Measurements from ENCODE around the gene SEMA6B. TPM values are rescaled to one million over a fixed set of nuclear protein-coding genes. Genes with fewer than 3 reads are reported as not detected.

The SEMA6B gene
- total and polyA plus RNA-seq, 4 experiments from 2014 or later = 2.4 to 2.7 TPM; not detected in 2

GRCh38 chr19:4500841-4501591, 58.5 kb downstream of the SEMA6B start:
- Histone ChIP-seq H3K4me1 (ENCODE audit: insufficient read depth, low read length) (no peaks in the 10 kb centered on the region), H3K36me3 (ENCODE audit: insufficient read depth, low read length) (peaks cover 6% of the 10 kb centered on the region), H3K27me3 (ENCODE audit: insufficient read depth, low read length) (no peaks in the 10 kb centered on the region), H3K27ac (ENCODE audit: low read depth, low read length) (no peak overlapping the region), H3K9me3 (ENCODE audit: control insufficient read depth in 1 of 2, low read length in 2 of 2) (no peaks in the 10 kb centered on the region), H3K4me3 (ENCODE audit: low read length in 2 of 2) (no peak overlapping the region)
- Mint-ChIP-seq H3K9me3 (no peaks in the 10 kb centered on the region), H3K36me3 (peaks cover 8 to 15% of the 10 kb centered on the region in 2 donors), H3K27me3 (no peaks in the 10 kb centered on the region), H3K27ac (no peak overlapping the region), H3K4me1 (no peaks in the 10 kb centered on the region), H3K4me3 (no peak overlapping the region)
- ChIA-PET CTCF (ENCODE audit: partially characterized antibody) (interaction anchor here (1.7 kb wide), 1 partner anchor 22 kb away, joined by 4 read pairs; no protein-coding TSS in a partner anchor), POLR2A (ENCODE audit: partially characterized antibody) (no interaction called here)
- DNase-seq = no peak
- intact Hi-C loops (cut with micrococcal nuclease) = no loop called here

GRCh38 chr19:4499855-4500254, 59.6 kb downstream of the SEMA6B start:
- no peak overlapping the region for H3K4me3 Mint-ChIP-seq
- POLR2A ChIA-PET (ENCODE audit: partially characterized antibody) = no interaction called here

DNA sequence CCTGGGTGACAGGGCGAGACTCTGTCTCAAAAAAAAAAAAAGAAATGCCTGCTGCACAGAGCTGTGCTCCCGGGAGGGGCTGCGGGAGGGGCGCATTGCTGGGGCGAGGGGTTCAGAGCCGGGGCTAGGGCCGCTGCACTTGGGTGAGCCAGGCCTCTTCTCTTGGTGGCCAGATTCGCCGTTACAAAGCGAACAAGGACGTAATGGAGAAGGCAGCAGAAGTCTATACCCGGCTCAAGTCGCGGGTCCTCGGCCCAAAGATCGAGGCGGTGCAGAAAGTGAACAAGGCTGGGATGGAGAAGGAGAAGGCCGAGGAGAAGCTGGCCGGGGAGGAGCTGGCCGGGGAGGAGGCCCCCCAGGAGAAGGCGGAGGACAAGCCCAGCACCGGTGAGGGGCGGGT, 60.2 kb downstream of the SEMA6B start:
- H3K4me3 ChIP-seq (ENCODE audit: low read length in 2 of 2) = no peak overlapping the region
- Mint-ChIP-seq H3K9me3 (no peaks in the 10 kb centered on the region), H3K4me1 (no peaks in the 10 kb centered on the region), H3K36me3 (peaks cover 8 to 25% of the 10 kb centered on the region in 2 donors), H3K4me3 (no peak overlapping the region), H3K27ac (no peak overlapping the region), H3K27me3 (no peaks in the 10 kb centered on the region)
- no peaks in the 10 kb centered on the region for H3K4me1 ChIP-seq (ENCODE audit: insufficient read depth, low read length)
- no peak for DNase-seq
- H3K9me3 ChIP-seq (ENCODE audit: control insufficient read depth in 1 of 2, low read length in 2 of 2) = no peaks in the 10 kb centered on the region
- POLR2A ChIA-PET (ENCODE audit: partially characterized antibody) = no interaction called here
- no peaks in the 10 kb centered on the region for H3K27me3 ChIP-seq (ENCODE audit: insufficient read depth, low read length)
- H3K27ac ChIP-seq (ENCODE audit: low read depth, low read length) = no peak overlapping the region
- H3K36me3 ChIP-seq (ENCODE audit: insufficient read depth, low read length) = peaks cover 11% of the 10 kb centered on the region
- intact Hi-C loops (cut with micrococcal nuclease) = no loop called here
- CTCF ChIA-PET (ENCODE audit: partially characterized antibody) = no interaction called here

More at GRCh38 chr19:4499855-4500254, 59.6 kb downstream of the SEMA6B start:
- H3K9me3 Mint-ChIP-seq = no peaks in the 10 kb centered on the region
- Histone ChIP-seq H3K36me3 (ENCODE audit: insufficient read depth, low read length) (peaks cover 6% of the 10 kb centered on the region), H3K4me1 (ENCODE audit: insufficient read depth, low read length) (no peaks in the 10 kb centered on the region), H3K27ac (ENCODE audit: low read depth, low read length) (no peak overlapping the region), H3K27me3 (ENCODE audit: insufficient read depth, low read length) (no peaks in the 10 kb centered on the region), H3K4me3 (ENCODE audit: low read length in 2 of 2) (no peak overlapping the region), H3K9me3 (ENCODE audit: control insufficient read depth in 1 of 2, low read length in 2 of 2) (no peaks in the 10 kb centered on the region)
- H3K36me3 Mint-ChIP-seq = peaks cover 8 to 22% of the 10 kb centered on the region in 2 donors
- DNase-seq = no peak
- H3K27me3 Mint-ChIP-seq = no peaks in the 10 kb centered on the region
- intact Hi-C loops (cut with micrococcal nuclease) = no loop called here
- CTCF ChIA-PET (ENCODE audit: partially characterized antibody) = interaction anchor here (1.7 kb wide), 1 partner anchor 23 kb away, joined by 4 read pairs; no protein-coding TSS in a partner anchor
- H3K27ac Mint-ChIP-seq = peak overlapping the region in 1 of 7 donors; percentile 13
- no peaks in the 10 kb centered on the region for H3K4me1 Mint-ChIP-seq

DNA sequence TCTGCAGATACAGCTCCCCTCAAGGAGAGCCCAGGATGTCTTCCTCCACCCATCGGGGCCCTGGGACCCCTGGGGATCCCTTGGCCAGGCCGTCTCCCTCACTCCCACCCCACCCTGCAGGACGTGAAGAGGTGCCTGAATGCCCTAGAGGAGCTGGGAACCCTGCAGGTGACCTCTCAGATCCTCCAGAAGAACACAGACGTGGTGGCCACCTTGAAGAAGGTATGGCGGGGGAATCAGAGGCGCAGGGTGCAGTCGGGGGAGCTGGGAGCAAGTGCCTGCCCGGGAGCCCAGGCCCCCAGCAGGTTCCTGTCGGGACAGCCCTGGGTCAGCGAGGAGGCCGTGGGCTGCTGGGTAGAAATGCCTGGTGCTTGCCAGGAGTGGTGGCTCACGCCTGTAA, 60.8 kb downstream of the SEMA6B start:
- no peaks in the 10 kb centered on the region for H3K9me3 ChIP-seq (ENCODE audit: control insufficient read depth in 1 of 2, low read length in 2 of 2)
- peaks cover 13% of the 10 kb centered on the region for H3K36me3 ChIP-seq (ENCODE audit: insufficient read depth, low read length)
- Mint-ChIP-seq H3K27ac (no peak overlapping the region), H3K9me3 (no peaks in the 10 kb centered on the region), H3K27me3 (no peaks in the 10 kb centered on the region), H3K4me1 (no peaks in the 10 kb centered on the region), H3K36me3 (peaks cover 8 to 25% of the 10 kb centered on the region in 2 donors), H3K4me3 (no peak overlapping the region)
- ChIA-PET POLR2A (ENCODE audit: partially characterized antibody) (no interaction called here), CTCF (ENCODE audit: partially characterized antibody) (no interaction called here)
- DNase-seq = no peak
- H3K27ac ChIP-seq (ENCODE audit: low read depth, low read length) = no peak overlapping the region
- H3K4me3 ChIP-seq (ENCODE audit: low read length in 2 of 2) = no peak overlapping the region
- H3K4me1 ChIP-seq (ENCODE audit: insufficient read depth, low read length) = no peaks in the 10 kb centered on the region
- no peaks in the 10 kb centered on the region for H3K27me3 ChIP-seq (ENCODE audit: insufficient read depth, low read length)
- intact Hi-C loops (cut with micrococcal nuclease) = no loop called here

- Histone ChIP-seq H3K4me3 (ENCODE audit: low read length in 2 of 2) (no peak overlapping the region), H3K4me1 (ENCODE audit: insufficient read depth, low read length) (no peaks in the 10 kb centered on the region), H3K9me3 (ENCODE audit: control insufficient read depth in 1 of 2, low read length in 2 of 2) (no peaks in the 10 kb centered on the region), H3K27me3 (ENCODE audit: insufficient read depth, low read length) (no peaks in the 10 kb centered on the region), H3K36me3 (ENCODE audit: insufficient read depth, low read length) (peaks cover 21% of the 10 kb centered on the region), H3K27ac (ENCODE audit: low read depth, low read length) (no peak overlapping the region)
- intact Hi-C loops (cut with micrococcal nuclease) = no loop called here
- Mint-ChIP-seq H3K9me3 (no peaks in the 10 kb centered on the region), H3K4me1 (no peaks in the 10 kb centered on the region), H3K27ac (no peak overlapping the region), H3K27me3 (no peaks in the 10 kb centered on the region), H3K36me3 (peaks cover 8 to 25% of the 10 kb centered on the region in 2 donors), H3K4me3 (no peak overlapping the region)
- DNase-seq = no peak
- CTCF ChIA-PET (ENCODE audit: partially characterized antibody) = no interaction called here
- POLR2A ChIA-PET (ENCODE audit: partially characterized antibody) = no interaction called here
Measured at GRCh38 chr19:4497770-4498389, 61.6 kb downstream of the SEMA6B start.

DNA sequence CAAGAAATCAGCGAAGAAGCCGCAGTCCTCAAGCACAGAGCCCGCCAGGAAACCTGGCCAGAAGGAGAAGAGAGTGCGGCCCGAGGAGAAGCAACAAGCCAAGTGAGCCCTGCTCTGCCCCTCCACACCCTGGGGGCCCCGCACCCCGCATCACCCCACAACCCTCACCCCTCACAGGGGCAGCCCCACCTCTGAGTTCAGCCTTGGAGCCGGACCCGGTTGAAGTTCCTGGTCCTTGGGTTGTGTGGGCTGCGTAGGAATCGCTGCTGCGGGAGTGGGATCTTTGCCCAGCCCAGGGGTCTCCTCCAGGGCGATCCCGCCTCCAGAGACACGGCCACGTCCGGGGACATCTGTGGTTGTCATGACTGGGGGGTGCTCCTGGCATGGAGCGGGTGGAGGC, 63.2 kb downstream of the SEMA6B start:
- H3K27ac Mint-ChIP-seq = no peak overlapping the region
- H3K27me3 ChIP-seq (ENCODE audit: insufficient read depth, low read length) = no peaks in the 10 kb centered on the region
- H3K27ac ChIP-seq (ENCODE audit: low read depth, low read length) = no peak overlapping the region
- intact Hi-C loops (cut with micrococcal nuclease) = no loop called here
- no peaks in the 10 kb centered on the region for H3K4me1 Mint-ChIP-seq
- H3K4me3 Mint-ChIP-seq = no peak overlapping the region
- H3K27me3 Mint-ChIP-seq = no peaks in the 10 kb centered on the region
- H3K9me3 Mint-ChIP-seq = no peaks in the 10 kb centered on the region
- no peaks in the 10 kb centered on the region for H3K4me1 ChIP-seq (ENCODE audit: insufficient read depth, low read length)
- DNase-seq = no peak
- no peak overlapping the region for H3K4me3 ChIP-seq (ENCODE audit: low read length in 2 of 2)
- POLR2A ChIA-PET (ENCODE audit: partially characterized antibody) = no interaction called here
- peaks cover 22% of the 10 kb centered on the region for H3K36me3 ChIP-seq (ENCODE audit: insufficient read depth, low read length)
- CTCF ChIA-PET (ENCODE audit: partially characterized antibody) = no interaction called here
- H3K36me3 Mint-ChIP-seq = peaks cover 8 to 25% of the 10 kb centered on the region in 2 donors
- no peaks in the 10 kb centered on the region for H3K9me3 ChIP-seq (ENCODE audit: control insufficient read depth in 1 of 2, low read length in 2 of 2)

- Histone ChIP-seq H3K27ac (ENCODE audit: low read depth, low read length) (no peak overlapping the region), H3K36me3 (ENCODE audit: insufficient read depth, low read length) (peaks cover 22% of the 10 kb centered on the region), H3K27me3 (ENCODE audit: insufficient read depth, low read length) (no peaks in the 10 kb centered on the region), H3K9me3 (ENCODE audit: control insufficient read depth in 1 of 2, low read length in 2 of 2) (no peaks in the 10 kb centered on the region), H3K4me1 (ENCODE audit: insufficient read depth, low read length) (no peaks in the 10 kb centered on the region), H3K4me3 (ENCODE audit: low read length in 2 of 2) (no peak overlapping the region)
- DNase-seq = no peak
- no peaks in the 10 kb centered on the region for H3K9me3 Mint-ChIP-seq
- peak overlapping the region in 1 of 7 donors; percentile 29 for H3K27ac Mint-ChIP-seq
- H3K4me1 Mint-ChIP-seq = no peaks in the 10 kb centered on the region
- H3K27me3 Mint-ChIP-seq = no peaks in the 10 kb centered on the region
- peaks cover 3 to 23% of the 10 kb centered on the region in 2 donors for H3K36me3 Mint-ChIP-seq
- ChIA-PET POLR2A (ENCODE audit: partially characterized antibody) (no interaction called here), CTCF (ENCODE audit: partially characterized antibody) (no interaction called here)
- no peak overlapping the region for H3K4me3 Mint-ChIP-seq
- intact Hi-C loops (cut with micrococcal nuclease) = no loop called here
Measured at GRCh38 chr19:4495471-4495870, 64.0 kb downstream of the SEMA6B start.
